HepG2 (cell line): ENCODE data around the gene DENND4B. TPM values are rescaled to one million over a fixed set of nuclear protein-coding genes. Genes with fewer than 3 reads are reported as not detected.
A peak's percentile ranks its signal among the peaks of the same experiment; 100 is the strongest.
"Not testable (repeated sequence)": the region's sequence is repeated elsewhere in the genome, so short reads cannot be mapped to it uniquely, and the experiment has no call there.

Source experiments
- ATAC-seq: fragments of 200-7000 bp; cut with Tn5 transposase; 3 replicates; pipeline ENCODE4 v1.9.1; 2020; ENCODE audit warnings: mild to moderate bottlenecking, moderate library complexity
- BruUV-seq: library from RNA; stranded (reverse); fragments of 400-500 nt; replicated peaks from 2 replicates; lab custom pipeline; 2021; lab: Mats Ljungman, UMichigan
- CTCF ChIA-PET: fragments of 300-600 bp; formaldehyde crosslinking; extraction: SDS; loops from one replicate; lab custom pipeline; 2021; ENCODE audit warnings: low total read pairs, inconsistent platforms, low intra/inter-chr PET ratio; lab: Yijun Ruan, JAX
- POLR2A ChIA-PET: fragments of 350-600 bp; sonication (Branson Sonifier 250); formaldehyde crosslinking; loops from one replicate; lab custom pipeline; 2020; ENCODE audit warnings: antibody characterized with exemption, inconsistent platforms; lab: Yijun Ruan, JAX
- DNase-seq: peaks from one replicate; pipeline ENCODE4 v3.0.0-alpha.2; 2015; ENCODE audit warnings: low spot score
- FAIRE-seq: peaks from 3 replicates; lab custom pipeline; 2011; peaks lifted over from hg19 to GRCh38; lab: Jason Lieb, UNC
- H2AFZ ChIP-seq: one replicate; pipeline ENCODE4 v1.6.1; 2011; ENCODE audit warnings: low read length, inconsistent platforms
- H3K27ac ChIP-seq: fragments of 300-600 bp; 3 replicates; pipeline ENCODE4 v1.8.0; 2011; ENCODE audit warnings: mixed run types, mild to moderate bottlenecking, mixed read lengths, low read length, inconsistent platforms; ENCODE audit not compliant: insufficient read depth; ENCODE audit errors: extremely low read length
- H3K27me3 ChIP-seq, 2 experiments: fragments of 200-600 bp in 1 of 2; 2 replicates in 1 of 2; 3 replicates in 1 of 2; pipeline versions ENCODE4 v1.6.0 to v1.8.0; 2011; ENCODE audit warnings: low read length in 2 of 2, mild to moderate bottlenecking in 2 of 2, moderate library complexity in 2 of 2, inconsistent platforms in 1 of 2; ENCODE audit not compliant: insufficient read depth in 2 of 2, control insufficient read depth in 1 of 2
- H3K36me3 ChIP-seq, 2 experiments: fragments of 200-600 bp in 1 of 2; replicated peaks in 1 of 2; 2 replicates in 1 of 2; 3 replicates in 1 of 2; pipeline versions ENCODE4 v1.5.1 to v1.8.0; 2011; ENCODE audit warnings: low read length in 2 of 2, inconsistent platforms in 1 of 2; ENCODE audit not compliant: insufficient read depth in 2 of 2, control insufficient read depth in 1 of 2
- H3K4me1 ChIP-seq: 2 replicates; pipeline ENCODE4 v1.5.1; 2012; ENCODE audit warnings: low read length, inconsistent platforms; ENCODE audit not compliant: insufficient read depth
- H3K4me2 ChIP-seq: 2 replicates; pipeline ENCODE4 v1.6.0; 2011; ENCODE audit warnings: low read depth, low read length, inconsistent platforms
- H3K4me3 ChIP-seq, 3 experiments: fragments of 200-600 bp in 1 of 3; sonication (generic), shearing (Covaris generic) in 1 of 3; replicated peaks in 1 of 3; 2 replicates each; pipeline ENCODE4 v1.5.1; 2011 to 2016; ENCODE audit warnings: low read length in 3 of 3, inconsistent platforms in 2 of 3, low read depth in 2 of 3, mild to moderate bottlenecking in 2 of 3, control low read depth in 1 of 3, mixed read lengths in 1 of 3; ENCODE audit not compliant: insufficient read depth in 1 of 3
- H3K79me2 ChIP-seq: one replicate; pipeline ENCODE4 v1.6.1; 2011; ENCODE audit warnings: low read length, inconsistent platforms; ENCODE audit not compliant: insufficient read depth
- H3K9ac ChIP-seq: 2 replicates; pipeline ENCODE4 v1.6.0; 2011; ENCODE audit warnings: mild to moderate bottlenecking, low read depth, low read length, inconsistent platforms; ENCODE audit not compliant: insufficient read depth
- H3K9me3 ChIP-seq: 2 replicates; pipeline ENCODE4 v1.5.1; 2012; ENCODE audit warnings: mild to moderate bottlenecking, low read length
- H4K20me1 ChIP-seq: 2 replicates; pipeline ENCODE4 v1.6.0; 2011; ENCODE audit warnings: inconsistent platforms, mild to moderate bottlenecking, low read length, moderate library complexity; ENCODE audit not compliant: insufficient read depth
- ATF2 ChIP-seq: sonication (generic); formaldehyde crosslinking; IDR thresholded peaks from 2 replicates; pipeline ENCODE4 v1.4.0; 2020; ENCODE audit warnings: missing genetic modification reagents
- HES4 ChIP-seq: sonication (generic); formaldehyde crosslinking; IDR thresholded peaks from 2 replicates; pipeline ENCODE4 v1.9.0; 2021; ENCODE audit warnings: mild to moderate bottlenecking, missing genetic modification reagents, borderline replicate concordance
- USF2 ChIP-seq, 2 experiments: sonication (generic) in 1 of 2; formaldehyde crosslinking in 1 of 2; IDR thresholded peaks; 2 replicates each; pipeline versions ENCODE4 v1.5.1 to v1.6.1; 2011 to 2020; ENCODE audit warnings: borderline replicate concordance in 1 of 2, low read depth in 1 of 2, low read length in 1 of 2, mild to moderate bottlenecking in 1 of 2, missing genetic modification reagents in 1 of 2, moderate library complexity in 1 of 2
- ZFP41 ChIP-seq: sonication (generic); formaldehyde crosslinking; IDR thresholded peaks from 2 replicates; pipeline ENCODE4 v1.4.0; 2020; ENCODE audit warnings: mild to moderate bottlenecking, missing genetic modification reagents, borderline replicate concordance
- ZFP91 ChIP-seq: sonication (generic); formaldehyde crosslinking; IDR thresholded peaks from 2 replicates; pipeline ENCODE4 v1.9.0; 2022; ENCODE audit warnings: missing genetic modification reagents, mild to moderate bottlenecking, borderline replicate concordance
- WGBS: methylation state at CpG from one replicate; pipeline ENCODE4 v1.1.6; 2017; ENCODE audit warnings: low lambda C conversion rate; 5-methylcytosine and 5-hydroxymethylcytosine counted together
- in situ Hi-C: cut with HindIII; loops from 2 replicates; pipeline ENCODE4 v1.10.0; 2017; ENCODE audit warnings: low pct_unique_long_range_greater_than_20kb; ENCODE audit not compliant: extremely low pct_ligation_motif_present
- intact Hi-C: fragments of 100-400 bp; cut with micrococcal nuclease; formaldehyde crosslinking; loops from one replicate; pipeline ENCODE4 v1.10.0; 2022; ENCODE audit not compliant: unreplicated experiment
- polyA plus RNA-seq, 8 experiments: library from polyadenylated mRNA; depleted of rRNA in 3 of 8; stranded (reverse) in 7 of 8; unstranded in 1 of 8; fragments of >200 nt; fragmentation: Illumina TruSeq in 4 of 8; extraction: Trizol in 4 of 8; gene quantifications; 2 replicates each; pipeline versions ENCODE4 v1.2.1 to v1.2.3, GENCODE V29; 2011 to 2016; ENCODE audit warnings: low read depth in 4 of 8, missing spikeins in 1 of 8, mixed read lengths in 1 of 8; ENCODE audit not compliant: insufficient read depth in 1 of 8
- total RNA-seq, 5 experiments: library from RNA; depleted of rRNA; stranded (reverse); fragments of >200 nt; fragmentation: Illumina TruSeq; extraction: Trizol; gene quantifications; 2 replicates each; pipeline ENCODE4 v1.2.3, GENCODE V29; 2016; ENCODE audit warnings: low read depth in 1 of 5

The DENND4B gene
- total and polyA plus RNA-seq, 2 of the 13 experiments (the other 11 are each of a cell fraction or from before 2014, with no cell fraction given), result 15.1 to 20.3 TPM

GRCh38 chr1:153984123-153984894 is 37.8 kb upstream of the DENND4B start (continued):
- TF ChIP-seq ATF2 (CRISPR knock-in tag), result no peak
- TF ChIP-seq HES4 (CRISPR knock-in tag), result no peak
- TF ChIP-seq USF2 (IDR thresholded peaks at IDR 0.05; ENCODE audit: low read depth, low read length), result no peak
- no peak for TF ChIP-seq USF2 (CRISPR knock-in tag; IDR thresholded peaks at IDR 0.05; ENCODE audit: borderline replicate concordance)
- no peak for TF ChIP-seq ZFP41 (CRISPR knock-in tag)
- TF ChIP-seq ZFP91 (CRISPR knock-in tag), result no peak

DNA sequence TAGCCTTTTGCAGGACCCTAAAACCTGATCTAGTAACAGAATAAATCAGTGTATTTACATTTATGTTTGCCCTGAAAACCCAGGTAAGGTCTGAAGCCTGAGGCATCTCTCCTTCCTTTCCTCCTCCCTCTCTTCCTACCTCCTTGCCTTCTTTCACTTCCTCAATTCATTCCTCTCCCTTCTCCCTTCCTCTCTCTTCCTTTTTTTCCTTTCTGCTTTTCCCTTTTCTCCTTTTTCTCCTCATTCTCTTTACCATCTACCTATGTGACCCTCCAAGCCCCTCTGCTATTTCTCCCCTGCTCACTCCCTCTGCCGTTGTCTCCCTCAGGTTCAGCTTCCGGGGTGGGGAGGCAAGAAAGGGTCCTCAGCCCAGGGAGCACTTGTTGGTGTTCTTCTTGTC is 35.2 kb upstream of the DENND4B start:
- in situ Hi-C loops, result loop anchor here (10.0 kb wide), 1 partner anchor 297 kb away; no protein-coding TSS in a partner anchor
- H3K9me3 ChIP-seq, intact Hi-C loops, FAIRE-seq, CTCF ChIA-PET, H4K20me1 ChIP-seq, POLR2A ChIA-PET, H2AFZ ChIP-seq, DNase-seq, H3K9ac ChIP-seq, H3K27ac ChIP-seq, H3K4me2 ChIP-seq, ATAC-seq, H3K4me3 ChIP-seq, H3K27me3 ChIP-seq, H3K36me3 ChIP-seq: not testable (repeated sequence)
- 93% methylated on average over 2 of the region's 2 CpGs for WGBS
- peaks cover 24% of the 10 kb centered on the region for H3K4me1 ChIP-seq
- H3K79me2 ChIP-seq, result peaks cover 11% of the 10 kb centered on the region
- TSS peak; percentile 44 for BruUV-seq
